WERI-Rb-1 (cell line): ENCODE data around the gene KIAA0232.

Experiments used
- DNase-seq: peaks from one replicate; pipeline ENCODE4 v3.0.0-alpha.2; 2020
- H3K27ac ChIP-seq: fragments of 250-450 bp; sonication (Bioruptor Pico); 2 replicates; pipeline ENCODE4 v1.5.1; 2020; ENCODE audit warnings: mild to moderate bottlenecking, moderate library complexity
- H3K27me3 ChIP-seq: fragments of 250-450 bp; sonication (Bioruptor Pico); 2 replicates; pipeline ENCODE4 v1.5.1; 2021; ENCODE audit warnings: mild to moderate bottlenecking, low read depth, moderate library complexity; ENCODE audit not compliant: insufficient read depth, severe bottlenecking
- H3K36me3 ChIP-seq: fragments of 250-450 bp; sonication (Bioruptor Pico); 2 replicates; pipeline ENCODE4 v1.5.1; 2020; ENCODE audit warnings: mild to moderate bottlenecking, moderate library complexity
- H3K4me3 ChIP-seq: 2 replicates; pipeline ENCODE4 v1.5.1; 2011; ENCODE audit warnings: low read depth, mild to moderate bottlenecking, control low read depth, low read length
- H3K9me3 ChIP-seq: fragments of 250-450 bp; sonication (Bioruptor Pico); 2 replicates; pipeline ENCODE4 v1.5.1; 2021; ENCODE audit warnings: mild to moderate bottlenecking, moderate library complexity; ENCODE audit not compliant: severe bottlenecking
- TF ChIP-seq, protein P1 (sequence below): IDR thresholded peaks from 2 replicates; pipeline ENCODE4 v1.5.1; 2011; ENCODE audit warnings: low read depth, mild to moderate bottlenecking, control low read depth, inconsistent platforms, low read length

KIAA0232 gene

DNA sequence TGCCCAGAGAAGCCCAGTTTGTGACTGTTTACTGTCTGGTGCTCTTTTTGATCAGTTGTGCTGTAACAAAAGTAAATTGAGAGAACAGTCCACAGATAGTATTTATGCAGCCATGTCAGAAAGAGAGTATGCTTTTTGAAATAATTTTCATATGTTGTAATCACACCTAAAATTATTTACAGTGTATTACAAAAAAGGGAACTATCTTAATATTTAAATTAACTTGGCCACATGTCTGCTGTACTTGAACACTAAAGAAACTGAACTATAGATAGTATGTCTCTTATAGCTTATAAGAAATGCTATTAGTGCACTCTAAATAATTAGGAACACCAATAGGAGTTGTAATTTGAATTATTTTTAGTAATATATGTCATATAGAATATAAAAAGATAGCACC is 30.2 kb downstream of the KIAA0232 start:
- Histone ChIP-seq H3K9me3 (no peaks in the 10 kb centered on the region), H3K27me3 (no peaks in the 10 kb centered on the region), H3K36me3 (peaks cover 7% of the 10 kb centered on the region), H3K27ac (no peak overlapping the region), H3K4me3 (no peak overlapping the region)
- TF ChIP-seq, protein P1, sequence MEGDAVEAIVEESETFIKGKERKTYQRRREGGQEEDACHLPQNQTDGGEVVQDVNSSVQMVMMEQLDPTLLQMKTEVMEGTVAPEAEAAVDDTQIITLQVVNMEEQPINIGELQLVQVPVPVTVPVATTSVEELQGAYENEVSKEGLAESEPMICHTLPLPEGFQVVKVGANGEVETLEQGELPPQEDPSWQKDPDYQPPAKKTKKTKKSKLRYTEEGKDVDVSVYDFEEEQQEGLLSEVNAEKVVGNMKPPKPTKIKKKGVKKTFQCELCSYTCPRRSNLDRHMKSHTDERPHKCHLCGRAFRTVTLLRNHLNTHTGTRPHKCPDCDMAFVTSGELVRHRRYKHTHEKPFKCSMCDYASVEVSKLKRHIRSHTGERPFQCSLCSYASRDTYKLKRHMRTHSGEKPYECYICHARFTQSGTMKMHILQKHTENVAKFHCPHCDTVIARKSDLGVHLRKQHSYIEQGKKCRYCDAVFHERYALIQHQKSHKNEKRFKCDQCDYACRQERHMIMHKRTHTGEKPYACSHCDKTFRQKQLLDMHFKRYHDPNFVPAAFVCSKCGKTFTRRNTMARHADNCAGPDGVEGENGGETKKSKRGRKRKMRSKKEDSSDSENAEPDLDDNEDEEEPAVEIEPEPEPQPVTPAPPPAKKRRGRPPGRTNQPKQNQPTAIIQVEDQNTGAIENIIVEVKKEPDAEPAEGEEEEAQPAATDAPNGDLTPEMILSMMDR, result no peak
- DNase-seq, result no peak

DNA sequence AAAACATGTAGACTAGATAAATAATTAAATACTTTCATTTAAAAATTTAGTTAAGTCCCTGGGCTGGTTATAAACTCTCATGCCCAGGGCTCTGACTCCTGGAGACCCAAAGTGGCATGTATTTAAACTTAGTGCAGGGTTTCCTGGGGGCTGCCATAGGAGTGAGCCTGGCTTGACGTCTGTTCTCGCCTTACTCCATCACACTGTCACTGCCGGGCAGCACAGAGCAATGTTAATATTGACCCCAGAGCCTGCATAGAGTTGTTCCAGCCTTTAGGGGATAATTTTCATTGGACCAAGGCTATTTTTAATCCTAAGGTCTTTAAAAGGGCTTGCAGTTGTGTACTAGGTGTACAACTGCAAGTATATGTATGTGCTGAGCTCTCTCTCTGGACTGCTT is 31.2 kb downstream of the KIAA0232 start:
- Histone ChIP-seq H3K4me3 (no peak overlapping the region), H3K27ac (no peak overlapping the region), H3K27me3 (no peaks in the 10 kb centered on the region), H3K9me3 (peaks cover under 1% of the 10 kb centered on the region), H3K36me3 (peaks cover under 1% of the 10 kb centered on the region)
- no peak for DNase-seq
- TF ChIP-seq, protein P1, result no peak

DNA sequence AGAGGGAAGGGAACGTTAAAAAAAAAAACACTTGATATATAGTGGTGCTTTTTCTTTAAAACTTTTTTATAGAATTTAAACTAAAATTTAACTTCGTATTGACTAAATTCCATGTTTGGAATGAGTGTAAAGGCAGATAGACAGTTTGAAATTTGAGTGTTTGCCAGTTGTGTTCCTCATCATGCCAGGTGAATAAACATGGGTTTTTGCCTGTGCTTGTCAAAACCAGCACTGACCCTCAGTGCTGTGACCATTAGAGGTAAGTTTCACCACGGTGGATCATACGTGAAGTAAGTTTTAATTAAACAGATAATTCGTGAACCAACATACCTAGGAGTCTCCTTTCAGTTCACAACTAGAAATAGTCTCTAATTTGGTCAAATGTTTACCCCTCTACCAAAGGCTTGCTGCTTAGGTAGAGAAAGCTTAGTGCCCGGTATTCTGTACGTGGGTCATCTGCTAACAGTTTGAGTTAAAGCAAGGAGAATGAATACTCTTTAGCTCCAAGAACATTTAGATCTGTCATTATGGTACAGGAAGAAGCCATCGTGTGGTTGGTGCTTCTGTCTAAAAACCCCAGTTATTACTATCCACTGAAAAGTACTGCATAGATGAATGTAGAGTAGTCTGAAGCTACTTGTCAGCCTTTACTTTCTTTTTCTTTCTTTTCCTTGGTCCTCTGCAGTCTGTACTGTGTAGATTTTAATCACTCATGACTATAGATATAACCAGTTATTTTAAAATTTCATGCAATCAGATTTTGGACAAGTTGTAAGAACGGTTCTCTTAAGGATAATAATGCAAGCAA is 32.7 kb downstream of the KIAA0232 start:
- no peak overlapping the region for H3K27ac ChIP-seq
- H3K27me3 ChIP-seq, result no peaks in the 10 kb centered on the region
- H3K36me3 ChIP-seq, result no peaks in the 10 kb centered on the region; the same call in none of the 2 replicates
- no peak for DNase-seq
- peaks cover 2% of the 10 kb centered on the region for H3K9me3 ChIP-seq
- H3K4me3 ChIP-seq, result no peak overlapping the region
- TF ChIP-seq, protein P1, result no peak

DNA sequence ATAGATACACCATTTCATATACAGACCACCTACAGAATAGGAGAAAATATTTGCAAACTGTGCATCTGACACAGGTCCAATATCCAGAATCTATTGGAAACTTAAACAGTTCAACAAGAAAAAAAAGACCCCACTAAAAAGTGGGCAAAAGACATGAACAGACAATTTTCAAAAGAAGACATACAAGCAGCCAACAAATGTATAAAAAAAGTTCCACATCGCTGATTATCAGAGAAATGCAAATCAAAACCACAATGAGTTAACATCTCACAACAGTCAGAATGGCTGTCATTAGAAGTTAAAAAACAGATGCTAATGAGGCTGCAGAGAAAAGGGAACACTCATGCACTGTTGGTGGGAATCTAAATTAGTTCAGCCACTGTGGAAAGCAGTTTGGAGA is 36.8 kb downstream of the KIAA0232 start:
- peaks cover 2% of the 10 kb centered on the region for H3K9me3 ChIP-seq
- TF ChIP-seq, protein P1, result no peak
- no peak for DNase-seq

DNA sequence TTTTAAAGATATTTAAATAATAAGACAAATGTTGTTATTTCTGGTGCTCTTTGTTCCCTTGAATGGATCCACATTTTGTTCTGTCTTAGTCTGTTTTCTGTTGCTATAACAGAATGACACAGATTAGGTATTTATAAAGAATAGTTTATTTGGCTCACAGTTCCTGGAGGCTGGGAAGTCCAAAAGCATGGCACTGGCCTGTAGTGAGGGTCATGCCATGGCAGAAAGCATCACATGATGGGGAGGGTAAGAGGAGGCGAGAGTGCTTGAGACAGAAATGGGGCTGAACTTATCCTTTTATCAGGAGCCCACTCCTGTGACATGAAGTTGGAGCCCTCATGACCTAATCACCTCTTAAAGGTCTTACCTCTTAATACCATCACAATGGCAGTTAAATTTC is 38.2 kb downstream of the KIAA0232 start:
- Histone ChIP-seq H3K9me3 (peaks cover 2% of the 10 kb centered on the region), H3K36me3 (peaks cover 17% of the 10 kb centered on the region), H3K27me3 (no peaks in the 10 kb centered on the region), H3K27ac (no peak overlapping the region), H3K4me3 (no peak overlapping the region)
- DNase-seq, result no peak
- TF ChIP-seq, protein P1, result no peak

More for the DNA sequence above, 36.8 kb downstream of the KIAA0232 start:
- Histone ChIP-seq H3K27me3 (no peaks in the 10 kb centered on the region), H3K4me3 (no peak overlapping the region), H3K27ac (no peak overlapping the region), H3K36me3 (peaks cover 3% of the 10 kb centered on the region)
